ENCODE measurements around the gene ZNF816. TPM values are rescaled to one million over a fixed set of nuclear protein-coding genes. Genes with fewer than 3 reads are reported as not detected.

ZNF816 gene
- polyA plus RNA-seq, 1 donor from 2014 or later: 0.10 TPM

DNA sequence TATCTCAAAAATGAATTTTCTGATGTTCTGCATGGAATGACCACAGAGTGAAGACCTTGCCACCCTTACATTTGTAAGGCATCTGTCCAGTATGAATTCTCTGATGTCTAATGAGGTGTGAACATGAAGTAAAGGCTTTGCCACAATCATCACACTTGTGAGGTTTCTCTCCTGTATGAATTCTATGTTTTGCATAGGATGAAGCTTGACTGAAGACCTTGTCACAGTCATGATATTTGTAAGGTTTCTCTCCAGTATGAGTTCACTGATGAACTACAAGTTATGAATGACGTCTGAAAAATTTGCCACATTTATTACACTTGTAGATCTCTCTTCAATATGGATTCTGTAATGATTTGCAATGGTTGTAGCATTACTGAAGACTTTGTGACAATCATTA, 13.3 kb downstream of the ZNF816 start:
- H3K4me2 ChIP-seq (ENCODE audit: low read length): no peak overlapping the region
- H3K79me2 ChIP-seq (replicated peaks; ENCODE audit: insufficient read depth, low read length): no peaks in the 10 kb centered on the region
- no peaks in the 10 kb centered on the region for H3K9me2 ChIP-seq (ENCODE audit: insufficient read depth, low read length)
- no peaks in the 10 kb centered on the region for H3K27me3 ChIP-seq (ENCODE audit: insufficient read depth, low read depth, low read length)
- H3F3A ChIP-seq (ENCODE audit: insufficient read depth, low read length, poor library complexity, severe bottlenecking): no peaks in the 10 kb centered on the region
- no peak overlapping the region for H3K27ac ChIP-seq (ENCODE audit: low read length)
- no peaks in the 10 kb centered on the region for H4K20me1 ChIP-seq (ENCODE audit: insufficient read depth)
- TF ChIP-seq TAF1 (IDR thresholded peaks at IDR 0.05; ENCODE audit: low read depth) (no peak), RAD21 (conservative IDR thresholded peaks at IDR 0.05) (no peak), EP300 (conservative IDR thresholded peaks at IDR 0.05; ENCODE audit: poor library complexity, severe bottlenecking) (no peak), POLR2AphosphoS5 (IDR thresholded peaks at IDR 0.05) (no peak), EZH2 (IDR thresholded peaks at IDR 0.05; ENCODE audit: borderline replicate concordance, insufficient read depth, low read length, poor library complexity, severe bottlenecking) (no peak), MXI1 (conservative IDR thresholded peaks at IDR 0.05; ENCODE audit: poor library complexity, severe bottlenecking) (no peak), SMC3 (conservative IDR thresholded peaks at IDR 0.05; ENCODE audit: poor library complexity) (no peak)
- TF ChIP-seq, protein P1, sequence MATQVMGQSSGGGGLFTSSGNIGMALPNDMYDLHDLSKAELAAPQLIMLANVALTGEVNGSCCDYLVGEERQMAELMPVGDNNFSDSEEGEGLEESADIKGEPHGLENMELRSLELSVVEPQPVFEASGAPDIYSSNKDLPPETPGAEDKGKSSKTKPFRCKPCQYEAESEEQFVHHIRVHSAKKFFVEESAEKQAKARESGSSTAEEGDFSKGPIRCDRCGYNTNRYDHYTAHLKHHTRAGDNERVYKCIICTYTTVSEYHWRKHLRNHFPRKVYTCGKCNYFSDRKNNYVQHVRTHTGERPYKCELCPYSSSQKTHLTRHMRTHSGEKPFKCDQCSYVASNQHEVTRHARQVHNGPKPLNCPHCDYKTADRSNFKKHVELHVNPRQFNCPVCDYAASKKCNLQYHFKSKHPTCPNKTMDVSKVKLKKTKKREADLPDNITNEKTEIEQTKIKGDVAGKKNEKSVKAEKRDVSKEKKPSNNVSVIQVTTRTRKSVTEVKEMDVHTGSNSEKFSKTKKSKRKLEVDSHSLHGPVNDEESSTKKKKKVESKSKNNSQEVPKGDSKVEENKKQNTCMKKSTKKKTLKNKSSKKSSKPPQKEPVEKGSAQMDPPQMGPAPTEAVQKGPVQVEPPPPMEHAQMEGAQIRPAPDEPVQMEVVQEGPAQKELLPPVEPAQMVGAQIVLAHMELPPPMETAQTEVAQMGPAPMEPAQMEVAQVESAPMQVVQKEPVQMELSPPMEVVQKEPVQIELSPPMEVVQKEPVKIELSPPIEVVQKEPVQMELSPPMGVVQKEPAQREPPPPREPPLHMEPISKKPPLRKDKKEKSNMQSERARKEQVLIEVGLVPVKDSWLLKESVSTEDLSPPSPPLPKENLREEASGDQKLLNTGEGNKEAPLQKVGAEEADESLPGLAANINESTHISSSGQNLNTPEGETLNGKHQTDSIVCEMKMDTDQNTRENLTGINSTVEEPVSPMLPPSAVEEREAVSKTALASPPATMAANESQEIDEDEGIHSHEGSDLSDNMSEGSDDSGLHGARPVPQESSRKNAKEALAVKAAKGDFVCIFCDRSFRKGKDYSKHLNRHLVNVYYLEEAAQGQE (IDR thresholded peaks at IDR 0.05; ENCODE audit: borderline replicate concordance): no peak
- TF ChIP-seq, protein P2, sequence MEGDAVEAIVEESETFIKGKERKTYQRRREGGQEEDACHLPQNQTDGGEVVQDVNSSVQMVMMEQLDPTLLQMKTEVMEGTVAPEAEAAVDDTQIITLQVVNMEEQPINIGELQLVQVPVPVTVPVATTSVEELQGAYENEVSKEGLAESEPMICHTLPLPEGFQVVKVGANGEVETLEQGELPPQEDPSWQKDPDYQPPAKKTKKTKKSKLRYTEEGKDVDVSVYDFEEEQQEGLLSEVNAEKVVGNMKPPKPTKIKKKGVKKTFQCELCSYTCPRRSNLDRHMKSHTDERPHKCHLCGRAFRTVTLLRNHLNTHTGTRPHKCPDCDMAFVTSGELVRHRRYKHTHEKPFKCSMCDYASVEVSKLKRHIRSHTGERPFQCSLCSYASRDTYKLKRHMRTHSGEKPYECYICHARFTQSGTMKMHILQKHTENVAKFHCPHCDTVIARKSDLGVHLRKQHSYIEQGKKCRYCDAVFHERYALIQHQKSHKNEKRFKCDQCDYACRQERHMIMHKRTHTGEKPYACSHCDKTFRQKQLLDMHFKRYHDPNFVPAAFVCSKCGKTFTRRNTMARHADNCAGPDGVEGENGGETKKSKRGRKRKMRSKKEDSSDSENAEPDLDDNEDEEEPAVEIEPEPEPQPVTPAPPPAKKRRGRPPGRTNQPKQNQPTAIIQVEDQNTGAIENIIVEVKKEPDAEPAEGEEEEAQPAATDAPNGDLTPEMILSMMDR (IDR thresholded peaks at IDR 0.05; ENCODE audit: poor library complexity, severe bottlenecking): no peak
- H3K36me3 ChIP-seq (ENCODE audit: insufficient read depth, low read length): no peaks in the 10 kb centered on the region
- H3K9me3 ChIP-seq (ENCODE audit: low read length): no peaks in the 10 kb centered on the region
- H3K4me3 ChIP-seq (ENCODE audit: low read length): no peak overlapping the region
- no peak overlapping the region for H2AFZ ChIP-seq (ENCODE audit: low read depth, low read length)
- no peak overlapping the region for H3K9ac ChIP-seq (ENCODE audit: low read length)

DNA sequence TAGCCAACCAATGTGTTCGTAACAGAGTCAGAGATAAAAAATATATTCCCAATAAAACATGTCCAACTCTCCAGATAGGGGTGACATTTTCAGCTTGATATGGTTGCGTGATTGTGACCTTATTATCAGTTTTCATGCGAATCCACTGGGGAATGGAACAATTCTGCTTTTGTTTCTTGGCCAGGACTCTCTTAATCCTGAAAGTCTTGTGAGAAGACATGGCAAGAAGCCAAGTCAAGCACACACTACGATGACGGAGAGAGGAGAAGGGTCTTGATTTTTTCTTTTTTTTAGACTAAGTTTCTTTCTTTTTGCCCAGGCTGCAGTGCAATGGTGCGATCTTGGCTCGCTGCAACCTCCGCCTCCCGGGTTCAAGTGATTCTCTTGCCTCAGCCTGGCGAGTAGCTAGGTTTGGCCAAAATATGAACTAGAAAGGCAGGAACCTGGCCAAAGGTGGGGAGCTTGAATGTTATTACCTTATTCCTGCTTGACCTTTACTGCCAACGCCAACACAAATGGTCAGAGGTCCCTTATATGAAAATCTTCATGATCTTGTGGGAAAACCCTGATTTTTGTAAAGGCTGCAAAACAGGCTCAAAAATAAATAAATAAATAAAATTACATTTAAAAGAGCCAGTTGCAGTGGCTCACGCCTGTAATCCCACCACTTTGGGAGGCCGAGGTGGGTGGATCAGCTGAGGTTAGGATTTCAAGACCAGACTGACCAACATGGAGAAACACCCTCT, 14.5 kb downstream of the ZNF816 start:
- H2AFZ ChIP-seq (ENCODE audit: low read depth, low read length): no peak overlapping the region
- H4K20me1 ChIP-seq (ENCODE audit: insufficient read depth): no peaks in the 10 kb centered on the region
- no peaks in the 10 kb centered on the region for H3F3A ChIP-seq (ENCODE audit: insufficient read depth, low read length, poor library complexity, severe bottlenecking)
- H3K9me2 ChIP-seq (ENCODE audit: insufficient read depth, low read length): no peaks in the 10 kb centered on the region
- no peaks in the 10 kb centered on the region for H3K79me2 ChIP-seq (replicated peaks; ENCODE audit: insufficient read depth, low read length)
- no peaks in the 10 kb centered on the region for H3K27me3 ChIP-seq (ENCODE audit: insufficient read depth, low read depth, low read length)
- H3K4me3 ChIP-seq (ENCODE audit: low read length): no peak overlapping the region
- H3K36me3 ChIP-seq (ENCODE audit: insufficient read depth, low read length): no peaks in the 10 kb centered on the region
- no peak overlapping the region for H3K9ac ChIP-seq (ENCODE audit: low read length)
- no peak overlapping the region for H3K4me2 ChIP-seq (ENCODE audit: low read length)
- TF ChIP-seq, protein P1 (IDR thresholded peaks at IDR 0.05; ENCODE audit: borderline replicate concordance): no peak
- TF ChIP-seq EP300 (conservative IDR thresholded peaks at IDR 0.05; ENCODE audit: poor library complexity, severe bottlenecking): no peak
- TF ChIP-seq SMC3 (conservative IDR thresholded peaks at IDR 0.05; ENCODE audit: poor library complexity): no peak
- no peak for TF ChIP-seq POLR2AphosphoS5 (IDR thresholded peaks at IDR 0.05)
- TF ChIP-seq, protein P2 (IDR thresholded peaks at IDR 0.05; ENCODE audit: poor library complexity, severe bottlenecking): no peak
- TF ChIP-seq MXI1 (conservative IDR thresholded peaks at IDR 0.05; ENCODE audit: poor library complexity, severe bottlenecking): no peak
- no peak for TF ChIP-seq TAF1 (IDR thresholded peaks at IDR 0.05; ENCODE audit: low read depth)
- no peak for TF ChIP-seq EZH2 (IDR thresholded peaks at IDR 0.05; ENCODE audit: borderline replicate concordance, insufficient read depth, low read length, poor library complexity, severe bottlenecking)
- TF ChIP-seq RAD21 (conservative IDR thresholded peaks at IDR 0.05): no peak
- H3K9me3 ChIP-seq (ENCODE audit: low read length): no peaks in the 10 kb centered on the region
- no peak overlapping the region for H3K27ac ChIP-seq (ENCODE audit: low read length)
